MCF 10A (cell line): ENCODE data around the gene LCT. TPM values are rescaled to one million over a fixed set of nuclear protein-coding genes. Genes with fewer than 3 reads are reported as not detected.

Experiments used
- BruUV-seq: library from RNA; stranded (reverse); fragments of 400-500 nt; replicated peaks from 2 replicates; lab custom pipeline; 2021; lab: Mats Ljungman, UMichigan
- CTCF ChIA-PET: fragments of 300-600 bp; sonication (Branson Sonifier 250); formaldehyde crosslinking; extraction: SDS; loops from one replicate; lab custom pipeline; 2021; ENCODE audit warnings: antibody characterized with exemption, inconsistent platforms; lab: Yijun Ruan, JAX
- POLR2A ChIA-PET: fragments of 300-600, 350-650 bp; sonication (Branson Sonifier 250); formaldehyde crosslinking; extraction: SDS; loops from one replicate; lab custom pipeline; 2020; ENCODE audit warnings: antibody characterized with exemption, inconsistent platforms; lab: Yijun Ruan, JAX
- DNase-seq: peaks from one replicate; pipeline ENCODE4 v3.0.0-alpha.2; 2018; ENCODE audit not compliant: unreplicated experiment
- H3K27ac Mint-ChIP-seq: one replicate; pipeline ENCODE4 v1.8.0; 2022; ENCODE audit warnings: mild to moderate bottlenecking, low read depth, mixed read lengths; ENCODE audit not compliant: unreplicated experiment
- H3K27me3 Mint-ChIP-seq: one replicate; pipeline ENCODE4 v1.8.0; 2022; ENCODE audit warnings: mixed read lengths; ENCODE audit not compliant: insufficient read depth, unreplicated experiment
- H3K36me3 Mint-ChIP-seq: one replicate; pipeline ENCODE4 v1.8.0; 2022; ENCODE audit warnings: mild to moderate bottlenecking, moderate library complexity, mixed read lengths; ENCODE audit not compliant: insufficient read depth, unreplicated experiment
- H3K4me1 Mint-ChIP-seq: one replicate; pipeline ENCODE4 v1.8.0; 2022; ENCODE audit warnings: mixed read lengths; ENCODE audit not compliant: insufficient read depth, unreplicated experiment
- H3K4me3 Mint-ChIP-seq: one replicate; pipeline ENCODE4 v1.8.0; 2022; ENCODE audit warnings: mild to moderate bottlenecking, moderate library complexity, mixed read lengths; ENCODE audit not compliant: unreplicated experiment
- H3K9me3 Mint-ChIP-seq: one replicate; pipeline ENCODE4 v1.8.0; 2022; ENCODE audit warnings: mixed read lengths; ENCODE audit not compliant: unreplicated experiment
- CTCF ChIP-seq: fragments of 200-600 bp; IDR thresholded peaks from one replicate; pipeline ENCODE4 v1.8.0; 2022; ENCODE audit warnings: antibody characterized with exemption, mild to moderate bottlenecking; ENCODE audit not compliant: unreplicated experiment
- intact Hi-C: fragments of 100-400 bp; cut with micrococcal nuclease; formaldehyde crosslinking; loops from 2 replicates; pipeline ENCODE4 v1.14.1; 2022
- total RNA-seq: library from RNA; stranded (reverse); gene quantifications from 2 replicates; pipeline ENCODE4 v1.2.3, GENCODE V29; 2022

Gene LCT
- total RNA-seq, 1 experiment from 2014 or later: not detected

GRCh38 chr2:135876066-135876711, 39.2 kb upstream of the LCT start, which contains the start of gene MCM6:
TSS of gene MCM6 (minus strand) at chr2:135876443. CDS start at chr2:135876365, 78 bp downstream.
- Mint-ChIP-seq H3K36me3 (peaks cover 4% of the 10 kb centered on the region), H3K27me3 (no peaks in the 10 kb centered on the region), H3K4me3 (peak within 1 kb of the TSS; percentile 87), H3K9me3 (no peaks in the 10 kb centered on the region), H3K27ac (peak within 1 kb of the TSS; percentile 81), H3K4me1 (peaks cover 24% of the 10 kb centered on the region)
- BruUV-seq: TSS peak; percentile 16
- no peak for TF ChIP-seq CTCF
- ChIA-PET CTCF (interaction anchor here (0.7 to 1.4 kb wide), 4 partner anchors 11 to 939 kb away, joined by 3 to 5 read pairs (median 3); no protein-coding TSS in a partner anchor), POLR2A (interaction anchor here (0.7 to 1.8 kb wide), 8 partner anchors 10 to 1734 kb away, joined by 3 to 8 read pairs (median 3); no protein-coding TSS in a partner anchor)
- intact Hi-C loops: no loop called here
- peak; percentile 99 for DNase-seq

- Mint-ChIP-seq H3K4me1 (peaks cover 24% of the 10 kb centered on the region), H3K36me3 (peaks cover 10% of the 10 kb centered on the region), H3K9me3 (no peaks in the 10 kb centered on the region), H3K4me3 (peak overlapping the region; percentile 87), H3K27me3 (no peaks in the 10 kb centered on the region), H3K27ac (peak overlapping the region; percentile 81)
- peak; percentile 53 for DNase-seq
- intact Hi-C loops: no loop called here
- ChIA-PET POLR2A (interaction anchor here (0.7 to 1.8 kb wide), 9 partner anchors 10 to 882 kb away, joined by 3 to 8 read pairs (median 3); no protein-coding TSS in a partner anchor), CTCF (interaction anchor here (1.0 to 1.4 kb wide), 4 partner anchors 9 to 38 kb away, joined by 3 to 5 read pairs (median 4); no protein-coding TSS in a partner anchor)
- TF ChIP-seq CTCF: no peak
- no TSS peak for BruUV-seq
Observed at GRCh38 chr2:135875491-135876065, 38.6 kb upstream of the LCT start.

- Mint-ChIP-seq H3K9me3 (no peaks in the 10 kb centered on the region), H3K4me3 (peak overlapping the region; percentile 87), H3K36me3 (peaks cover 11% of the 10 kb centered on the region), H3K27me3 (no peaks in the 10 kb centered on the region), H3K27ac (peak overlapping the region; percentile 81), H3K4me1 (peaks cover 24% of the 10 kb centered on the region)
- BruUV-seq: no TSS peak
- no peak for DNase-seq
- intact Hi-C loops: no loop called here
- CTCF ChIA-PET: interaction anchor here (0.8 to 1.4 kb wide), 5 partner anchors 8 to 503 kb away, joined by 3 to 5 read pairs (median 4); no protein-coding TSS in a partner anchor
- POLR2A ChIA-PET: interaction anchor here (0.7 to 1.8 kb wide), 6 partner anchors 13 to 132 kb away, joined by 3 to 8 read pairs (median 3); no protein-coding TSS in a partner anchor
- TF ChIP-seq CTCF: no peak
Observed at GRCh38 chr2:135874777-135875365, 37.9 kb upstream of the LCT start.
